Glomerular visceral epithelial cell (primary cell): ENCODE data around the gene ATF3.
A peak's percentile ranks its signal among the peaks of the same experiment; 100 is the strongest.
"Not testable (repeated sequence)": the region's sequence is repeated elsewhere in the genome, so short reads cannot be mapped to it uniquely, and the experiment has no call there.

Source experiments
- DNase-seq: peaks from one replicate; pipeline ENCODE4 v3.0.0-alpha.2; 2016; ENCODE audit errors: extremely low spot score

The ATF3 gene

DNA sequence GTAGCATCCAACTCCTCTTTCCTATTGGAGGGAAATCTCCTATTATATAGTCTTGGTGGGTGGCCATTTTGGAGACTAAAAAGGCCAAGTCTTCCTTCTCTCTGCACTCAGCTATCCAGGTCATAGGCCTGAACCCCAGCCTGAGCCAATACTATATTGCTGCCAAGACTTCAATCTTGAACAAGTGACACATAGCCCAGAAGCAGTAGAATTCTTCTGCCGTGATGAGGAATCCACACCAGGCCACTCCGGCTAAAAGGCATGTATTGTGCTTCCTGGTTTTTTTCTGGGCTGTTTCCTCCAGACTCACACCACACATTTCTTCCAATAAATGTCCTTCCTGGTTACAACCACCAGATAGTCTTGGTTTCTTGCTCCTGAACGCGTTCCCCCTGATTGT lies 43.0 kb downstream of the ATF3 start:
- DNase-seq, result no peak

DNA sequence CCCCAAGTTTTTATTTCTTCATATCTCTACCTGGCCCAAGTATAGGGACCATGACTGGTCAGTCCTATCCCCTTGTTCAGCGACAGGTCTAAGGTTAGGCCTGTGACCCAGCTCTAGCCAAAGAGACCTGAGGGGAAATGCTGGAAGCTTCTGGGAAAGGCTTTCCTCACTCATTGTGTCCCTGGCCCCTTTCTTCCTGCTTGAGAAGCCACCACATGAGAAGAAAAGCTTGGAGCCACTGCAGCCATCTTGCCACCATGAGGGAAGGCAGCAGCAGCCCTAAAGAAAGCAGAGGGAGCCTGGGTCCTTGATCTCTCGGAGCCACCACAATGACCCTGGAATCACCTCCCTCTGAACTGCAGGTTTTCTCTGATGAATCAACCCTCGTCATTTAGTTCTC lies 43.4 kb downstream of the ATF3 start:
- DNase-seq, result no peak

DNA sequence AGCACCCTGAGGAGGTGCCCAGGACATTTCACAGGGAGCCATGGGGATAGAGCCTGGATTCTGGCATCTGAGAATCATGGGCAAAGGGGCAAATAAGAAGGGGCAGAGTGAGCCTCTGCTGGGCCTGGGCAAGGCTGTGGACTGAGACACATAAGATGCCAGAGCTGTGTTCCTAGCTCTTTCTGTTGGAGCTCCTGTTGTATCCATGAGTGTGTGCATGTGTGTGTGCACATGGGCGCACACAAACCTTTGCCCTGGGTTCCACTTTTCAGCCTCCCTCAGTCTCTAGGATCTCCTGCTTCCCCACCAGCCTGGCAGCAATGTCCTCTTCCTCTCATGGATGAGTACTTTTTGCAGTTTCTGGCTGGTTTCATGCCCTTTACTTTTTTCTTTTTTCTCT lies 44.0 kb downstream of the ATF3 start:
- no peak for DNase-seq

DNA sequence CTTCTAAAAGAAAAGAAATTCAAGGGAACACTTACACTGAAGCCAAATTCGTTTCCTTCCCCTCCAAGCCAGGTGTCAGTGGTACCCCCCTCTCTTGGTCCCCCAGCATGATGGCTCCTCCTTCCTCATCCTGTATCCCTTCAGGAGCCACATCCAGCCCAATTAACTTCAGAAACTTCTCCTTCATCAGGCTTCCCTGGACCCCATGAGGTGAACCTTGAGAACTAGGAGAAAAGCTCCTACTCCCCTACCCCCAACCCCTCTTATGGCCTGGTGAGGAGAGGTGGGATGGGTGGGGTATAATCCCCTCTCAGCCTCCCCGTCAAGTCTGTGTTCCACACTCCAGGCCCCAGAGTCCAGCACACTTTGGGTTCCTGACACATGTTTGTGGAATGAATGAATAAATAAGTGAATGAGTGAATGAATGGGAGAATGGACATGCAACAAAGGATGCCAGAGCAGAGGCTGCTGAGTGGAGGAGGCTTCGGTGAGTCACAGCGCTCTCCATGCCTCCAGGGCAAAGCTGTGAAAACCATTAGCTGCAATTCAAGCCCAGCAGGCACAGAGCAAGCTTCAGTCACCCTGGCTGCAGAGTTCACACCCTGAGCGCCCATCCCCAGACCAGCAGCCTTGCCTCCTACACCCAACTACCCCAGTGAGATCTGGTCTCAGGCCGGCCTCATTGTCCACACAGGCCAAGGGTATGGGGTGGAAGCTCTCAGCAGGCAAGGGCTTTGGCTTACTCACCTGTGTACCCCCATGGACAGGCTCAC lies 47.3 kb downstream of the ATF3 start:
- DNase-seq, result no peak

GRCh38 chr1:212656730-212657129 lies 48.2 kb downstream of the ATF3 start:
- DNase-seq, result no peak

GRCh38 chr1:212658250-212658649 lies 49.7 kb downstream of the ATF3 start:
- DNase-seq, result not testable (repeated sequence)

GRCh38 chr1:212664409-212665199 lies 56.0 kb downstream of the ATF3 start:
- DNase-seq, result no peak

DNA sequence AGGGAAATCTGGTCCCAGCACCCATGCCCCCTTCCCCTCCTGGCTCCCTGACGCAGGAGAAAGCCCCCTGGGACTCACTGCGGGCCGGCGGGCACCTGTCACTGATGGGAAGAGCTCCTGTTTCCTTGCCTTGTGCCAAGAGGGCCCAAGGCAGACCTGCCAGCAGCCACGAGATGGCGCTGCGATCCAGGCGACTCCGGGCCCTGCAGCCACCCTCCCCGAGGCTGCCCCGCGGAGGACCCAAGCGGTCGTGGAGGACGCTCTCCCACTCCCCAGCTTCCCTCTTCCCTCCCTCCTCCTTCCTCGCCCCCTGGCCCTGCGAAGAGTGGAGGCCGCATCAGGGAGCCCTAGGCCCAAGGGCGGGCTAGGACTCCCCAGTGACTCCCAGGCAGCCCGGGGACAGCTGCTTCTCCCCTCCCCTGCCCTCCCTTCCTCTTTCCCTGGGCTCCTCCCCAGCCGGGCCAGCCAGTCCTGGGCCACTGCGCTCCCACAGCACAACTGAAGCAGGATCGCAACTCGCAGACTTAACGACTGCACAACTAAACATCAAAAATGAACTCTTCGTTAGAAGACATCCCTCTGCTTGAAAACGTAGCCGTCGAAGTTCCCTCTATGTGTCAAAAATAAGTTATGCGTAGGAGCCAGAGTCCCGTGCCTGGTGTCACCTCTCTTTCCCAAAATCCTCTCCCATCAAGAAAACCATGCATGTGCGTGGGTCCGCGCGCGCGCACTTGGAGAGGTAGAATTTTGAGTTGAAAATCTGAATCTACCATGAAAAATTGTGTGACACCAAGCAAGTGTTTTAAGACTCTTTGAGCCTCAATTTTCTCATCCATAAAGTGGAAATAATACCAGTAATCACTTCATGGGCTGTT lies 56.9 kb downstream of the ATF3 start:
- DNase-seq, result peak; percentile 84

- DNase-seq, result no peak
Observed at GRCh38 chr1:212666116-212666775, 57.7 kb downstream of the ATF3 start.

GRCh38 chr1:212667223-212668139 lies 58.9 kb downstream of the ATF3 start:
- peak; percentile 99 for DNase-seq

DNA sequence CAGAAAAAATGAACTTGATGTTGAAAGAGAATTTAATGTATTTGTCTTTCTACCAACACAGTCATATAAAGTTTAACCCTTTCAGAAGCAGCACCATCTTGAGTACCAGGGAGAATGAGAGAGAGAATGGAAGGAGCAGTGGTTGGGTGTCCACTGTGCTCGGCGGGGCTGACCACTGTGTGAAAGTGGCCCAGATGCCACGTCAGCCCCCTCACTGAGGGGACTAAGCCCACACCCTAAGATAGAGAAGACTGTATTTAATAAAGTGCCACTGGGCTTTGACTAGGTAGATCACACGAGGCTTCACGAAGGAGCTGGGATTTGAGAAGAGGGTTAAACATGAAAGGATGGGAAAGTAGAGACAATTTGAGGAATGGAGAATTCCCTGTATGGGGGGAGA lies 59.9 kb downstream of the ATF3 start:
- DNase-seq, result no peak

- peak; percentile 26 for DNase-seq
Observed at GRCh38 chr1:212669102-212669501, 60.5 kb downstream of the ATF3 start.

DNA sequence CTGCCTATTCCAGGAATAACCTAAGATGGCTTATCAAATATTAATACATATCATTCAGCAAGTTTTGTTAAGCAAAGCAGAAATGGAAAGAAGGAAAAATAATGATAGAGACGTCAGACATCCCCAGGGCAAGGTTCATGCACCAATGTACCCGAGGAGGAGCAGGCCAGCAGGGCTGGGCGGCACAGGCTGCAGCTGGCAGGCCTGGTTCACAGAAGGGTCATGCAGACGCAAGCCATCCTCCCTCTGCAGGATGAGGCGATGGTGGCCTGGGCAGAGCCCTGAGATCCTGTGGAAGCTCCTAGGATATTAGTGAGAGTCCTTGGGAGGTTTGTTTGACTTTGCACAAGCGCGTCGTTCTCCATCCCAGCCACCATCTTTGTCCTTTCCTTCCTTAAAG lies 61.0 kb downstream of the ATF3 start:
- DNase-seq, result no peak

- no peak for DNase-seq
Observed at GRCh38 chr1:212670301-212670700, 61.7 kb downstream of the ATF3 start.
